ENCODE measurements around the gene GGT6.

GGT6 gene

GRCh38 chr17:4551796-4552525, 8.4 kb downstream of the GGT6 start:
- no peak for DNase-seq (ENCODE audit: low read depth)

GRCh38 chr17:4551141-4551540, 9.2 kb downstream of the GGT6 start:
- DNase-seq (ENCODE audit: low read depth), result no peak

- DNase-seq (ENCODE audit: low read depth), result no peak
These were observed 9.8 kb downstream of the GGT6 start for GRCh38 chr17:4550534-4551039.

- DNase-seq (ENCODE audit: low read depth), result no peak
These were observed 10.4 kb downstream of the GGT6 start for GRCh38 chr17:4549781-4550533.

GRCh38 chr17:4548721-4549531, 11.5 kb downstream of the GGT6 start:
- DNase-seq (ENCODE audit: low read depth), result no peak

- no peak for DNase-seq (ENCODE audit: low read depth)
These were observed 12.3 kb downstream of the GGT6 start for GRCh38 chr17:4548061-4548461.

- DNase-seq (ENCODE audit: low read depth), result no peak
These were observed 13.1 kb downstream of the GGT6 start for GRCh38 chr17:4547118-4547906.

GRCh38 chr17:4545217-4545951, 15.0 kb downstream of the GGT6 start:
- DNase-seq (ENCODE audit: low read depth), result no peak

GRCh38 chr17:4544951-4545216, 15.5 kb downstream of the GGT6 start:
- no peak for DNase-seq (ENCODE audit: low read depth)

- no peak for DNase-seq (ENCODE audit: low read depth)
These were observed 16.0 kb downstream of the GGT6 start for GRCh38 chr17:4544135-4544950.

GRCh38 chr17:4543557-4544026, 16.8 kb downstream of the GGT6 start:
- no peak for DNase-seq (ENCODE audit: low read depth)

GRCh38 chr17:4542726-4543191, 17.6 kb downstream of the GGT6 start:
- DNase-seq (ENCODE audit: low read depth), result no peak

- DNase-seq (ENCODE audit: low read depth), result no peak
These were observed 18.2 kb downstream of the GGT6 start for GRCh38 chr17:4542003-4542725.

- no peak for DNase-seq (ENCODE audit: low read depth)
These were observed 18.9 kb downstream of the GGT6 start for GRCh38 chr17:4541328-4542002.

- DNase-seq (ENCODE audit: low read depth), result no peak
These were observed 19.6 kb downstream of the GGT6 start for GRCh38 chr17:4540687-4541327.

GRCh38 chr17:4540224-4540651, 20.1 kb downstream of the GGT6 start:
- no peak for DNase-seq (ENCODE audit: low read depth)

- no peak for DNase-seq (ENCODE audit: low read depth)
These were observed 20.7 kb downstream of the GGT6 start for GRCh38 chr17:4539576-4540223.

- no peak for DNase-seq (ENCODE audit: low read depth)
These were observed 21.4 kb downstream of the GGT6 start for GRCh38 chr17:4539025-4539424.

Measured in GM04503 (cell line).